K562 (cell line): ENCODE data around the gene TAF12. TPM values are rescaled to one million over a fixed set of nuclear protein-coding genes. Genes with fewer than 3 reads are reported as not detected.

ENCODE experiments used
- CREB3 ChIP-seq: fragments of 450-650 bp; conservative IDR thresholded peaks from 2 replicates; pipeline ENCODE4 v1.6.1; 2016; ENCODE audit warnings: missing genetic modification characterization, low read depth, mild to moderate bottlenecking, missing compliant biosample characterization, moderate library complexity
- ESRRA ChIP-seq: fragments of 450-650 bp; IDR thresholded peaks from 2 replicates; pipeline ENCODE4 v1.6.1; 2014; ENCODE audit warnings: low read depth, mild to moderate bottlenecking, moderate library complexity, borderline replicate concordance
- GMEB1 ChIP-seq: fragments of 250-450 bp; sonication (Bioruptor Pico); IDR thresholded peaks from 2 replicates; pipeline ENCODE4 v1.4.0; 2020; ENCODE audit warnings: mild to moderate bottlenecking
- ILK ChIP-seq: fragments of 450-650 bp; IDR thresholded peaks from 2 replicates; pipeline ENCODE4 v1.6.1; 2016; ENCODE audit warnings: missing genetic modification characterization, low read depth, mild to moderate bottlenecking, missing compliant biosample characterization, moderate library complexity, borderline replicate concordance
- KLF16 ChIP-seq: IDR thresholded peaks from 2 replicates; pipeline ENCODE4 v1.6.1; 2016; ENCODE audit warnings: antibody characterized with exemption
- MECOM ChIP-seq: fragments of 250-450 bp; sonication (Bioruptor Pico); IDR thresholded peaks from 2 replicates; pipeline ENCODE4 v1.8.0; 2022; ENCODE audit warnings: inconsistent platforms
- PHTF2 ChIP-seq: fragments of 250-450 bp; sonication (Bioruptor Pico); IDR thresholded peaks from 2 replicates; pipeline ENCODE4 v1.5.0; 2021; ENCODE audit warnings: mild to moderate bottlenecking
- PTBP1 ChIP-seq: fragments of 200-400 bp; formaldehyde crosslinking; IDR thresholded peaks from 2 replicates; pipeline ENCODE4 v1.6.1; 2017; ENCODE audit warnings: low read depth, low read length
- RBM34 ChIP-seq: fragments of 200-400 bp; formaldehyde crosslinking; IDR thresholded peaks from 2 replicates; pipeline ENCODE4 v1.6.1; 2018; ENCODE audit warnings: low read length, borderline replicate concordance; ENCODE audit not compliant: insufficient read depth
- SLC30A9 ChIP-seq: fragments of 250-450 bp; sonication (Bioruptor Pico); IDR thresholded peaks from 2 replicates; pipeline ENCODE4 v1.8.0; 2022; ENCODE audit warnings: mild to moderate bottlenecking, moderate library complexity
- SRSF3 ChIP-seq: fragments of 200-400 bp; formaldehyde crosslinking; IDR thresholded peaks from 2 replicates; pipeline ENCODE4 v1.6.1; 2016; ENCODE audit warnings: mild to moderate bottlenecking, low read length, moderate library complexity; ENCODE audit not compliant: insufficient read depth
- TEAD2 ChIP-seq: fragments of 450-650 bp; IDR thresholded peaks from 2 replicates; pipeline ENCODE4 v1.6.1; 2016; ENCODE audit warnings: missing genetic modification characterization, control low read depth, missing compliant biosample characterization
- TOE1 ChIP-seq, 2 experiments: fragments of 450-650 bp in 1 of 2; sonication (generic) in 1 of 2; formaldehyde crosslinking in 1 of 2; IDR thresholded peaks; 2 replicates each; pipeline versions ENCODE4 v1.7.1 to v1.8.0; 2016 to 2022; ENCODE audit warnings: borderline replicate concordance in 2 of 2, mild to moderate bottlenecking in 2 of 2, antibody characterized with exemption in 1 of 2, inconsistent platforms in 1 of 2, low read depth in 1 of 2, missing genetic modification reagents in 1 of 2, moderate library complexity in 1 of 2
- XRCC5 ChIP-seq: fragments of 200-400 bp; formaldehyde crosslinking; IDR thresholded peaks from 2 replicates; pipeline ENCODE4 v1.6.1; 2017; ENCODE audit warnings: low read depth, mild to moderate bottlenecking, low read length
- ZFP91 ChIP-seq: sonication (generic); formaldehyde crosslinking; IDR thresholded peaks from 2 replicates; pipeline ENCODE4 v1.8.0; 2022; ENCODE audit warnings: mild to moderate bottlenecking, missing genetic modification reagents
- ZNF143 ChIP-seq: sonication (generic); formaldehyde crosslinking; IDR thresholded peaks from 2 replicates; pipeline ENCODE4 v1.9.0; 2022; ENCODE audit warnings: mild to moderate bottlenecking, missing genetic modification reagents
- ZNF311 ChIP-seq: fragments of 250-450 bp; sonication (Bioruptor Pico); IDR thresholded peaks from 2 replicates; pipeline ENCODE4 v1.4.0; 2020; ENCODE audit warnings: mild to moderate bottlenecking, moderate library complexity
- ZNF57 ChIP-seq: fragments of 450-650 bp; formaldehyde crosslinking; IDR thresholded peaks from 2 replicates; pipeline ENCODE4 v1.4.0; 2020; ENCODE audit warnings: mild to moderate bottlenecking, moderate library complexity
- polyA plus RNA-seq, 8 experiments: library from polyadenylated mRNA; depleted of rRNA in 4 of 8; stranded (reverse) in 5 of 8; unstranded in 3 of 8; fragments of >200 nt; fragmentation: Nextera tagmentation in 2 of 8; fragmentation: Illumina TruSeq in 1 of 8; extraction: Ambion mirVana in 2 of 8; extraction: Trizol in 1 of 8; gene quantifications; 2 replicates each; pipeline versions ENCODE4 v1.2.1 to v1.2.3, GENCODE V29; 2011 to 2014; ENCODE audit warnings: inconsistent platforms in 1 of 8, missing spikeins in 1 of 8
- total RNA-seq, 7 experiments: library from RNA; depleted of rRNA in 6 of 7; stranded (reverse); fragments of >200 nt in 6 of 7; fragmentation: Illumina TruSeq in 2 of 7; extraction: Trizol in 2 of 7; gene quantifications; 2 replicates each; pipeline versions ENCODE4 v1.2.1 to v1.2.3, GENCODE V29; 2011 to 2021; ENCODE audit warnings: low replicate concordance in 1 of 7
- TF ChIP-seq, protein P1 (sequence below): fragments of 450-650 bp; formaldehyde crosslinking; IDR thresholded peaks from 2 replicates; pipeline ENCODE4 v1.4.0; 2022; ENCODE audit warnings: missing genetic modification characterization
- TF ChIP-seq, protein P2 (sequence below), 2 experiments: fragments of 450-650 bp; conservative IDR thresholded peaks; 2 replicates each; pipeline ENCODE4 v1.6.1; 2017; ENCODE audit warnings: mild to moderate bottlenecking in 2 of 2, moderate library complexity in 2 of 2

Gene TAF12
- total and polyA plus RNA-seq, 9 of the 15 experiments (the other 6 are each of a cell fraction or from before 2014, with no cell fraction given) = 31.6 to 89.0 (median 50.5) TPM

DNA sequence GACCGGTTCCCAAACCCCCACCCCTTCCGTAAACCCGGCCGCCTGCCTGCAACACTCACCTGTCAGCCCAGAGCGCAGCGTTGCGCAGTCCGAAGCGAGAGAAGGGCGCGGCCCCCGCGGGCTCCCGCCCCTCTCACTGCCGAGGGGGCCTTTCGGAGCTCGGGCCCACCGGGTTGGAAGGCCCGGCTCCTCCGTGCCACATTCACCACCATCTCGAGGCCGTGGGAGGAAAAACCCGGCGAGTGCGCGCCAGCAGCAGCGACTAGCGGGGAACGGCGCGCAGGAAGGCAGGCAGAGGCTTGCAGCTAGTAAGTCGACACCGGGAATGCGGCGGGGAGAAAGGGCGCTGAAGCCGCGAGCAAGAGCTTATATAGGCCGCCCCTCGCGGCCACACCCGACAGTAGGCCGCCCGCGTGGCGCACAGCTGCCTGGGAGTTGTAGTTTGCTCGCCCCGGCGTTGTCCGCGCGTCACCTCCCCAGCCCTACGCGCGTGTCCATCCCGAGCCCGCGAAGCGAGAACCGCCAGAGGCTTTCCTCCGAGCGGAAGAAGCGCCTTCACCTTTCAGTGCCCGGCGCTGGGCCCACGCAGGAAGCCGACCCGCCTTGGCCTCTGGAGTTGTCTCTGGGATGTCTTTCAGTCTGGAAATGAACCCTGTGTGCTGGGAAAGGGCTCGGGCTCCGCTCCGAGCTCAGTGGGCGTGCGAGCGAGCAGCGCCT lies 61.2 kb downstream of the TAF12 start (continued):
- TF ChIP-seq ILK (tag) = no peak
- TF ChIP-seq ZNF57 (CRISPR knock-in tag) = no peak
- TF ChIP-seq GMEB1 (CRISPR knock-in tag) = peak; percentile 81
- TF ChIP-seq PHTF2 = no peak; the same call in 1 of the 2 replicates
- peak; percentile 89 for TF ChIP-seq XRCC5
- TF ChIP-seq ZFP91 = peak; percentile 55
- 0 out of 2 replicates have a peak, but pooled peaks have one; percentile 58 for TF ChIP-seq CREB3
- peak; percentile 97 for TF ChIP-seq ZNF143 (CRISPR knock-in tag)
- TF ChIP-seq SRSF3 = peak; percentile 98
- TF ChIP-seq RBM34 = no peak; the same call in 1 of the 2 replicates
- no peak for TF ChIP-seq TEAD2 (tag)
- peak; percentile 94; the same call in 1 of the 2 replicates for TF ChIP-seq PTBP1
- TF ChIP-seq ESRRA = peak; percentile 85
- TF ChIP-seq, protein P1, sequence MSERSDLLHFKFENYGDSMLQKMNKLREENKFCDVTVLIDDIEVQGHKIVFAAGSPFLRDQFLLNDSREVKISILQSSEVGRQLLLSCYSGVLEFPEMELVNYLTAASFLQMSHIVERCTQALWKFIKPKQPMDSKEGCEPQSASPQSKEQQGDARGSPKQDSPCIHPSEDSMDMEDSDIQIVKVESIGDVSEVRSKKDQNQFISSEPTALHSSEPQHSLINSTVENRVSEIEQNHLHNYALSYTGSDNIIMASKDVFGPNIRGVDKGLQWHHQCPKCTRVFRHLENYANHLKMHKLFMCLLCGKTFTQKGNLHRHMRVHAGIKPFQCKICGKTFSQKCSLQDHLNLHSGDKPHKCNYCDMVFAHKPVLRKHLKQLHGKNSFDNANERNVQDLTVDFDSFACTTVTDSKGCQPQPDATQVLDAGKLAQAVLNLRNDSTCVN = peak; percentile 84; the same call in 1 of the 2 replicates
- peak; percentile 81; the same call in 1 of the 2 replicates for TF ChIP-seq TOE1 (IDR thresholded peaks at IDR 0.05; ENCODE audit: borderline replicate concordance)
- TF ChIP-seq TOE1 (CRISPR knock-in tag; IDR thresholded peaks at IDR 0.05; ENCODE audit: borderline replicate concordance, low read depth) = peak; percentile 95
- no peak for TF ChIP-seq SLC30A9
- TF ChIP-seq, protein P2, sequence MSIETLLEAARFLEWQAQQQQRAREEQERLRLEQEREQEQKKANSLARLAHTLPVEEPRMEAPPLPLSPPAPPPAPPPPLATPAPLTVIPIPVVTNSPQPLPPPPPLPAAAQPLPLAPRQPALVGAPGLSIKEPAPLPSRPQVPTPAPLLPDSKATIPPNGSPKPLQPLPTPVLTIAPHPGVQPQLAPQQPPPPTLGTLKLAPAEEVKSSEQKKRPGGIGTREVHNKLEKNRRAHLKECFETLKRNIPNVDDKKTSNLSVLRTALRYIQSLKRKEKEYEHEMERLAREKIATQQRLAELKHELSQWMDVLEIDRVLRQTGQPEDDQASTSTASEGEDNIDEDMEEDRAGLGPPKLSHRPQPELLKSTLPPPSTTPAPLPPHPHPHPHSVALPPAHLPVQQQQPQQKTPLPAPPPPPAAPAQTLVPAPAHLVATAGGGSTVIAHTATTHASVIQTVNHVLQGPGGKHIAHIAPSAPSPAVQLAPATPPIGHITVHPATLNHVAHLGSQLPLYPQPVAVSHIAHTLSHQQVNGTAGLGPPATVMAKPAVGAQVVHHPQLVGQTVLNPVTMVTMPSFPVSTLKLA (conservative IDR thresholded peaks at IDR 0.05) = peak; percentile 89 to 94
- TF ChIP-seq KLF16 = no peak; the same call in 1 of the 2 replicates
- TF ChIP-seq ZNF311 (CRISPR knock-in tag) = no peak
- TF ChIP-seq MECOM = peak; percentile 46; the same call in 1 of the 2 replicates
